Occipital lobe (tissue), 2 donors: Measurements from ENCODE around the gene CNKSR3. TPM values are rescaled to one million over a fixed set of nuclear protein-coding genes. Genes with fewer than 3 reads are reported as not detected.

Experiments
- DNase-seq: peaks from one replicate; lab custom pipeline; 2025; lab: John Stamatoyannopoulos, UW
- total RNA-seq: library from RNA; depleted of rRNA; stranded (reverse); fragments of >200 nt; gene quantifications from one replicate; pipeline ENCODE4 v1.2.3, GENCODE V29; 2014

The CNKSR3 gene
- total RNA-seq, 1 donor from 2014 or later: 3.0 TPM

- no peak for DNase-seq
These were observed 96.3 kb downstream of the CNKSR3 start for GRCh38 chr6:154414021-154414813.

- no peak for DNase-seq
These were observed 98.2 kb downstream of the CNKSR3 start for GRCh38 chr6:154412106-154412820.

- DNase-seq: no peak
These were observed 99.4 kb downstream of the CNKSR3 start for GRCh38 chr6:154411076-154411475.

GRCh38 chr6:154410619-154411072, 99.8 kb downstream of the CNKSR3 start:
- DNase-seq: peak; percentile 11

- DNase-seq: no peak
These were observed 101.5 kb downstream of the CNKSR3 start for GRCh38 chr6:154408891-154409500.

- DNase-seq: no peak
These were observed 103.0 kb downstream of the CNKSR3 start for GRCh38 chr6:154407440-154407839.

GRCh38 chr6:154406869-154407268, 103.6 kb downstream of the CNKSR3 start:
- DNase-seq: no peak

- no peak for DNase-seq
These were observed 104.2 kb downstream of the CNKSR3 start for GRCh38 chr6:154406301-154406700.

- no peak for DNase-seq
These were observed 105.6 kb downstream of the CNKSR3 start for GRCh38 chr6:154404791-154405400.

GRCh38 chr6:154403788-154404187, 106.7 kb downstream of the CNKSR3 start:
- DNase-seq: no peak

GRCh38 chr6:154402081-154402780, 108.3 kb downstream of the CNKSR3 start:
- DNase-seq: no peak

GRCh38 chr6:154399097-154399496, 111.4 kb downstream of the CNKSR3 start:
- peak; percentile 3 for DNase-seq

- DNase-seq: no peak
These were observed 112.8 kb downstream of the CNKSR3 start for GRCh38 chr6:154397491-154398195.

- DNase-seq: no peak
These were observed 114.6 kb downstream of the CNKSR3 start for GRCh38 chr6:154395878-154396277.

- no peak for DNase-seq
These were observed 115.2 kb downstream of the CNKSR3 start for GRCh38 chr6:154395316-154395715.

GRCh38 chr6:154394571-154394970, 115.9 kb downstream of the CNKSR3 start:
- DNase-seq: no peak

GRCh38 chr6:154390034-154390433, 120.5 kb downstream of the CNKSR3 start:
- DNase-seq: no peak

GRCh38 chr6:154388803-154389202, 121.7 kb downstream of the CNKSR3 start:
- DNase-seq: no peak

- no peak for DNase-seq
These were observed 123.4 kb downstream of the CNKSR3 start for GRCh38 chr6:154386848-154387717.

GRCh38 chr6:154384191-154384590, 126.3 kb downstream of the CNKSR3 start:
- DNase-seq: no peak
